IPS-15b (cell line): Measurements from ENCODE around the gene NFYC.

ENCODE experiments used
- H3K27me3 ChIP-seq: one replicate; pipeline ENCODE4 v1.6.1; 2013; ENCODE audit warnings: low read length; ENCODE audit not compliant: control insufficient read depth, insufficient read depth
- H3K36me3 ChIP-seq: one replicate; pipeline ENCODE4 v1.6.1; 2013; ENCODE audit warnings: low read length; ENCODE audit not compliant: control insufficient read depth, insufficient read depth
- H3K4me1 ChIP-seq: one replicate; pipeline ENCODE4 v1.6.1; 2013; ENCODE audit warnings: mild to moderate bottlenecking, low read length; ENCODE audit not compliant: control insufficient read depth, insufficient read depth
- H3K4me3 ChIP-seq: one replicate; pipeline ENCODE4 v1.5.1; 2013; ENCODE audit warnings: low read depth, low read length
- H3K9ac ChIP-seq: one replicate; pipeline ENCODE4 v1.6.1; 2013; ENCODE audit warnings: low read depth, mild to moderate bottlenecking, low read length
- H3K9me3 ChIP-seq: one replicate; pipeline ENCODE4 v1.6.1; 2013; ENCODE audit warnings: mild to moderate bottlenecking, low read length; ENCODE audit not compliant: control insufficient read depth, insufficient read depth

The NFYC gene

GRCh38 chr1:40818264-40818961 is 126.9 kb downstream of the NFYC start:
- H3K4me1 ChIP-seq, result peaks cover 4% of the 10 kb centered on the region
- peak overlapping the region; percentile 87 for H3K4me3 ChIP-seq
- H3K9ac ChIP-seq, result no peak overlapping the region
- no peaks in the 10 kb centered on the region for H3K36me3 ChIP-seq
- no peaks in the 10 kb centered on the region for H3K9me3 ChIP-seq
- peaks cover 14% of the 10 kb centered on the region for H3K27me3 ChIP-seq

- Histone ChIP-seq H3K4me3 (peak overlapping the region; percentile 46), H3K4me1 (peaks cover 4% of the 10 kb centered on the region), H3K9ac (no peak overlapping the region), H3K27me3 (peaks cover 14% of the 10 kb centered on the region), H3K36me3 (no peaks in the 10 kb centered on the region), H3K9me3 (no peaks in the 10 kb centered on the region)
Measured at GRCh38 chr1:40819101-40819500, 127.6 kb downstream of the NFYC start.

GRCh38 chr1:40820251-40820797 is 128.8 kb downstream of the NFYC start:
- peaks cover 14% of the 10 kb centered on the region for H3K27me3 ChIP-seq
- no peak overlapping the region for H3K9ac ChIP-seq
- H3K9me3 ChIP-seq, result no peaks in the 10 kb centered on the region
- H3K4me1 ChIP-seq, result peaks cover 10% of the 10 kb centered on the region
- no peak overlapping the region for H3K4me3 ChIP-seq
- H3K36me3 ChIP-seq, result no peaks in the 10 kb centered on the region
